SK-N-MC (cell line): ENCODE measurements around the gene OSCP1.

Source experiments
- EZH2 ChIP-seq: fragments of 200-600 bp; sonication (generic); IDR thresholded peaks from one replicate; pipeline ENCODE4 v1.6.1; 2017; ENCODE audit warnings: antibody characterized with exemption
- POLR2AphosphoS5 ChIP-seq: IDR thresholded peaks from 2 replicates; pipeline ENCODE4 v1.6.1; 2012; ENCODE audit warnings: mild to moderate bottlenecking, low read depth, low read length, borderline replicate concordance

DNA sequence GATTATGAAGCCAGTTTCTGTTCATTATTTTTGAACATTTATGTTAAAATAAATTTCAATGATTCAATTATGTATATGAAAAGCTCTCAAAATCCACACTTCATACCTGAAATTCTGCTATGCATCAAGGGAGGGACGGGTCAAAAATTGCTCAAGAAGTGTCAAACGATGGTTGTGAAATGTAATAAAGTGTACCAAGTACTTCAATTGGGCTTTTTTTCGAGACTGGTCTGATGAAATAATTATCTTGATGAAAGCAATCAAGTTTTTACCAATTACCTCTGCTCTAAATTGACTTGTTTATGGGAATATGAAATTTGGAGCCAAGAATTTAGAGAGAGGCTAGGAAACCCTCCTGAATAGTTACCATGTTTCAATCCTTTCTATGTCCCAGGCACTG is 7.9 kb downstream of the OSCP1 start:
- TF ChIP-seq EZH2: no peak
- TF ChIP-seq POLR2AphosphoS5: no peak
